Measurements from ENCODE around the gene UBAP1.
"Not testable (repeated sequence)": the region's sequence is repeated elsewhere in the genome, so short reads cannot be mapped to it uniquely, and the experiment has no call there.

The UBAP1 gene

GRCh38 chr9:34262971-34263370 lies 84.1 kb downstream of the UBAP1 start:
- no peak for DNase-seq (ENCODE audit: low read depth)

- no peak for DNase-seq (ENCODE audit: low read depth)
These were observed 88.8 kb downstream of the UBAP1 start for GRCh38 chr9:34267660-34268059.

- no peak for DNase-seq (ENCODE audit: low read depth)
These were observed 92.6 kb downstream of the UBAP1 start for GRCh38 chr9:34271265-34272006.

- DNase-seq (ENCODE audit: low read depth) = no peak
These were observed 93.3 kb downstream of the UBAP1 start for GRCh38 chr9:34272101-34272541.

GRCh38 chr9:34273588-34273987 lies 94.7 kb downstream of the UBAP1 start:
- not testable (repeated sequence) for DNase-seq (ENCODE audit: low read depth)

- DNase-seq (ENCODE audit: low read depth) = no peak
These were observed 97.0 kb downstream of the UBAP1 start for GRCh38 chr9:34275811-34276210.

- no peak for DNase-seq (ENCODE audit: low read depth)
These were observed 97.9 kb downstream of the UBAP1 start for GRCh38 chr9:34276772-34277171.

- DNase-seq (ENCODE audit: low read depth) = no peak
These were observed 100.6 kb downstream of the UBAP1 start for GRCh38 chr9:34279411-34279810.

GRCh38 chr9:34282096-34282495 lies 103.3 kb downstream of the UBAP1 start:
- no peak for DNase-seq (ENCODE audit: low read depth)

- DNase-seq (ENCODE audit: low read depth) = no peak
These were observed 110.3 kb downstream of the UBAP1 start for GRCh38 chr9:34289159-34289558.

GRCh38 chr9:34291023-34291422 lies 112.2 kb downstream of the UBAP1 start:
- DNase-seq (ENCODE audit: low read depth) = no peak

- no peak for DNase-seq (ENCODE audit: low read depth)
These were observed 112.6 kb downstream of the UBAP1 start for GRCh38 chr9:34291423-34291822.

- DNase-seq (ENCODE audit: low read depth) = no peak
These were observed 113.7 kb downstream of the UBAP1 start for GRCh38 chr9:34292552-34292951.

- not testable (repeated sequence) for DNase-seq (ENCODE audit: low read depth)
These were observed 122.2 kb downstream of the UBAP1 start for GRCh38 chr9:34301064-34301463.

All from stimulated activated CD8-positive, alpha-beta memory T cell treated with anti-CD3 and anti-CD28 coated beads, Interleukin-12 subunit alpha, Interleukin-12 subunit beta, amount 100 ng/mL, for 1 hour (primary cell).